HG02938 (cell line): ENCODE data around the gene EXOC4.

Experiments
- ATAC-seq: cut with Tn5 transposase; IDR thresholded peaks from one replicate; pipeline ENCODE4 v1.9.1; 2021; ENCODE audit warnings: mild to moderate bottlenecking, moderate library complexity; ENCODE audit not compliant: unreplicated experiment

The EXOC4 gene

GRCh38 chr7:133528796-133529195, 275.9 kb downstream of the EXOC4 start:
- ATAC-seq = no peak

GRCh38 chr7:133529861-133530260, 277.0 kb downstream of the EXOC4 start:
- no peak for ATAC-seq

DNA sequence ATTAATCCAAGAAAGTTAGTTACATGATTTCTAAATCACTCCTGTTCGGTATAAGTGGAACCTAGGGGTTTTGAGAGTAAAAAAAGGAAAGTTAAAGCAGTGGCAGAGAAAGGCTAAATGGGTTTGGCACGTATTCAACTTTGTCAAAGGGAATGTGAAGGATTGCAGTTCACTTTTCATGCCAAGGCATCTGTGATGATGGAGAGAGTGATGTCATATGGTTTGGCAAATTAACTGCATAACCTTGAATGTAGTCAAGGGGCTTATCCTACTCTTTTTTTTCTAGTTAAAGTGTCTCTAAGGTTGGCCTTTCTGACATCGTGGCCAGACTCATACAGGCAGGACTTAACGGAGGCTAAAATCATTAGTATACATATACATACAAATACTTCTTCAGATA, 277.8 kb downstream of the EXOC4 start:
- ATAC-seq = no peak

- no peak for ATAC-seq
Measured at GRCh38 chr7:133534816-133535215, 281.9 kb downstream of the EXOC4 start.

GRCh38 chr7:133535308-133535707, 282.4 kb downstream of the EXOC4 start:
- no peak for ATAC-seq

DNA sequence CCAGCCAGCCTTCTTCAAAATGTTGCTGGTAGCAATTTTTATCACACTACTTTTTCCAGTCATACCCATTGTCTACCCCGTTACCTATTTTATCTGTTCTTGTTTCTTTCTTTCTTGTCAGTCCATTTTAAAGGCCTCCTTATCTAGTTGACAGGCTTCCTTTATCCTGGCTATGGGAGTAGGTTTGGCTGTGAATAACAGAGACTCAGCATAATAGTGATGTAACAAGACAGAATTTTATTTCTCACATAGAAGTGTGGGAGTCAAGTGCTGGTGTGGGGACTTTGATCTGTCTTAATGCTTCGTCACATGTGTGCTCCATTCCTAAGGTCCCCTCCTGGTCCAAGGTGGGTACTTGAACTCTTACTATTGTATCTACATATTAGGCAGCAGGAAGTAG, 283.6 kb downstream of the EXOC4 start:
- ATAC-seq = no peak

GRCh38 chr7:133539016-133539415, 286.1 kb downstream of the EXOC4 start:
- ATAC-seq = no peak

- no peak for ATAC-seq
Measured at GRCh38 chr7:133540096-133540860, 287.4 kb downstream of the EXOC4 start.

GRCh38 chr7:133542209-133542780, 289.4 kb downstream of the EXOC4 start:
- ATAC-seq = no peak

DNA sequence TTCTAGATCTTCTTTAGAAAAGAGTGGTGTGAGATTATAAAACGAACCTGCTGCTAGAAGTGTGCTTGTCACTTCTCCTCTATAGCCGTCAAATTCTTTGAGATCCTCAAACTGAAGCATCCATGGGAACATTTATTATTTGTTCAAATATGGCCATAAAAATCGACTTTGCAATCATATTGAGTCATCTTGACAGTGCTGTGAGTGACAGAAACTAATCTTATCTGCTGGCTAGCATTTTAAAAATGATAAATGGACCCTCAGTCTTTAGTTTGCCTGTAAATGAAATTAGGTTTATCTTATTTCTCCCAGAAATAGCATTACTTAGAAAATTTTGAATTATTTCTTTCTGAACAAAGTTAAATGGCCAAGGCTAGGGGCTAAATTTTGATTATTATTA, 290.8 kb downstream of the EXOC4 start:
- no peak for ATAC-seq

GRCh38 chr7:133545618-133546017, 292.7 kb downstream of the EXOC4 start:
- no peak for ATAC-seq

DNA sequence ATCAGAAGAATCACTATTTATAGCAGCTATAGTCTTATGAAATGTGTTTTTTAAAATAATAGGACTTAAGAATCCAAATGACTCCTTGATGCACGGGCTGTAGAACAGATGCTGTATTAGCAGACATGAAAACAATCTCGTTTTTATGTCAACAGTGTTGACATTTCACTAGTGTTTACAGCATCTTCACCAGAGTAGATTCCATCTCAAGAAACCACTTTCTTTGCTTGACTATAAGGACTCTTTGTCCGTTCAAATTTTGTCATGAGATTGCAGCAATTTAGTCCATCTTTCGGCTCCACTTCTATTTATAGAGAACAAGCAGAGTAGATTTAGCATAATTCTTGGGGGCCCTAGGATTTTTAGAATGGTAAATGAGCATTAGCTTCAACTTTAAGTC, 295.1 kb downstream of the EXOC4 start:
- ATAC-seq = no peak

DNA sequence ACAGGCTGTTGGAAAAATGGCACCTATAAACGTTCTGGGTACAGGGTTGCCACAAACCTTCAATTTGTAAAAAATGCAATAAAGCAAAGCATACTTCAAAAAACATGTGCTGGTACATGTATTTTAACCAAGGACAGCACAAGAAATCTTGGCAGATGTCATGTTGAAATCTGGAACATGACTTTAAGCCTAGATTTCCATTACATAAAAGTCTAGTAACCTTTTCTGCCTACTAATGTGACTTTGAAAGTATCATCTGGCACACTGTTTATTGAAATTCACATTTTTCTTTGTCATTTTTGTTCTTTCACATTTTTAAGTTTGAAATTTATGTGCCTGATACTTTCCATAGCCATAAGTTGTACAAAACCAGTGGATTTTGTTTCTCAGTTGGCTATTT, 296.8 kb downstream of the EXOC4 start:
- ATAC-seq = no peak

DNA sequence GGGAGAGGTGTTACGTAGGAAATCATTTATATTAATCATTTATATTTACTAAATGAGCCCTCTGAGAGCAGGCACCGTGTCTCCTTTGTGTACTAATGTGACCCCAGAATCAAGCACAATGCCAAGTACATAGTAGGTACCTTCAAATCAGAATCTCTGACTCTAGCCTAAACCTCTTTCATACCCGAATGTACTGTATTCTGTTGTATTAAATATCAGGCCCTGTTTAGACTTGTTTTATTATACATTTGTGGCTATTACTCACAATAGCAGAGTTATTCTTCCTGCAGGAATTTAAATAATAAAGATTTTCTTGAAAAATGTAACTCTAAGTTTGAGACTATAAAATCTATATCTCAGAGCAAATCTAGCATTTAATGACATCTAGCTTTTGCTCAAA, 297.3 kb downstream of the EXOC4 start:
- ATAC-seq = no peak

- no peak for ATAC-seq
Measured at GRCh38 chr7:133550811-133551210, 297.9 kb downstream of the EXOC4 start.

- no peak for ATAC-seq
Measured at GRCh38 chr7:133551466-133551865, 298.6 kb downstream of the EXOC4 start.

- no peak for ATAC-seq
Measured at GRCh38 chr7:133552079-133552478, 299.2 kb downstream of the EXOC4 start.

DNA sequence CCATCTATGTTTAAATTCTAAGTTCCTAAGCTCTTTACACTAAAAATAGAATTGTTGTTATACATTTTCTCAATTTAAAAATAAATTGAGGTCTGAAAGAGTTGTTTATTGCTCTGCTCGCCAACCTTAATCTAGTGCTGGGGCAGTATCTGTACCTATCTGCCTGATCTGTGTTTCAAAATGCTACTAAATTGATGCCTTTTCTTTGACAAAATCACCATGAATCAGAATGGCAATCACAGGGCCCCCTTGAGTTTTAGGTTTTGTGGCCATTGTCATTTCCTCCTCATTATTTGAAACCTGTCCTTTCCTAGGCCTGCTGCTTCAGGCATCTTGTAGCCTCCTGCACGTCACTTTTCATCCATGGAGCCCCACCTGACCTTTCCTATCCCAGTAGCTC, 301.5 kb downstream of the EXOC4 start:
- ATAC-seq = no peak

GRCh38 chr7:133556048-133556447, 303.2 kb downstream of the EXOC4 start:
- no peak for ATAC-seq

- ATAC-seq = no peak
Measured at GRCh38 chr7:133556553-133556952, 303.7 kb downstream of the EXOC4 start.

DNA sequence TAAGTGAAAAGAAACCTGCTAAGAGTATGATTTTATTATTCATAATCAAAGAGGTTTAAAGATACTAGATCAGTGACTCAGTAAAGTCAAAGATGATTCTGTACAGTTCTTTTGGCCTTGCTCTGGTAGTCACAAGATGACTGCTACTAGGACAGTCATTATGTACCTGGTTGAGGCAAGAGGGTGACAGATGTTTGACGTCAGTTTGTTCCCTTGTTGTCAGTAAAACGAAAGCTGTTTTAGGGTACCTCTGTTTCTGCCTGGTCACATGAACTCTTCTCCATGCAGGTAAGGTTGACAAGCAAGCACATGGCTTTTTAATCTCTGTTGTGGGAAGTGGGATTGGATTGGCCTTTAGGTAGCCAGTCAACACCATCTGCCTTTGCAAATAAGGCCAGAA, 308.0 kb downstream of the EXOC4 start:
- no peak for ATAC-seq

- no peak for ATAC-seq
Measured at GRCh38 chr7:133561396-133561795, 308.5 kb downstream of the EXOC4 start.

DNA sequence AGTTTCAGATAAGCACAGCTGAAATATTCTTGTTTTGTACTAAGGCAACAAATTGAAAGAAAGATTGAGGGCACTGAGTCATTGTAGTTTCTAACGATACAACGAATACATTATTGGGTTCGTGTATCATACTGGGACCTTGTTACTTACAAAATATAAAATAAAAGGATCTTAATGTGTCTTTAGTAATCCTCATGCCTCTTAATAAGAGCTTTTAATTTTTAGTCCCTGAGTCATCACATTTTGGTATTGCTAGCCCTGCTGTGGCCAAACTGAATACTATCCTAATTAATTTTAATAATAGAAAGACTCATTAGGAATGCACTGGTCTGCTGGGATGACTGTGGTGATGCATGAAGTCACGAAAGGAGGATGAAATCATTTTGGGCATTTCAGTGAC, 309.7 kb downstream of the EXOC4 start:
- no peak for ATAC-seq
